IMR-90 (cell line): ENCODE measurements around the gene DPH3. TPM values are rescaled to one million over a fixed set of nuclear protein-coding genes. Genes with fewer than 3 reads are reported as not detected.

Experiments used
- ATAC-seq: fragments of 200-7000 bp; cut with Tn5 transposase; 2 replicates; pipeline ENCODE4 v1.9.1; 2020; ENCODE audit warnings: low read depth, mild to moderate bottlenecking, moderate library complexity
- BruUV-seq: library from RNA; stranded (reverse); fragments of 400-500 nt; replicated peaks from 2 replicates; lab custom pipeline; 2021; lab: Mats Ljungman, UMichigan
- CTCF ChIA-PET: fragments of 300-600 bp; formaldehyde crosslinking; extraction: SDS; loops from one replicate; lab custom pipeline; 2021; ENCODE audit warnings: antibody characterized with exemption; lab: Yijun Ruan, JAX
- POLR2A ChIA-PET: fragments of 300-600 bp; sonication (Branson Sonifier 250); formaldehyde crosslinking; loops from one replicate; lab custom pipeline; 2022; ENCODE audit warnings: antibody characterized with exemption; ENCODE audit not compliant: unreplicated experiment; lab: Charles Lee
- DNase-seq: peaks from one replicate; pipeline ENCODE4 v3.0.0; 2013
- H2AFZ ChIP-seq: replicated peaks from 2 replicates; pipeline ENCODE3; 2013; ENCODE audit warnings: low read length, mild to moderate bottlenecking; ENCODE audit not compliant: poor library complexity
- H2AK5ac ChIP-seq: 2 replicates; pipeline ENCODE4 v1.6.1; 2013; ENCODE audit warnings: low read depth, low read length, inconsistent platforms
- H2AK9ac ChIP-seq: replicated peaks from 2 replicates; pipeline ENCODE3; 2013; ENCODE audit warnings: mild to moderate bottlenecking, low read depth, low read length, moderate library complexity; ENCODE audit not compliant: poor library complexity
- H2BK120ac ChIP-seq: 2 replicates; pipeline ENCODE4 v1.6.1; 2013; ENCODE audit warnings: low read depth, low read length, inconsistent platforms
- H2BK15ac ChIP-seq: 3 replicates; pipeline ENCODE4 v1.6.1; 2013; ENCODE audit warnings: low read depth, low read length, inconsistent platforms
- H2BK20ac ChIP-seq: 2 replicates; pipeline ENCODE4 v1.6.1; 2013; ENCODE audit warnings: low read depth, mild to moderate bottlenecking, inconsistent platforms, low read length, moderate library complexity
- H2BK5ac ChIP-seq: 2 replicates; pipeline ENCODE4 v1.6.1; 2013; ENCODE audit warnings: mild to moderate bottlenecking, low read depth, low read length, inconsistent platforms; ENCODE audit not compliant: poor library complexity, severe bottlenecking
- H3K14ac ChIP-seq: replicated peaks from 2 replicates; pipeline ENCODE4 v1.6.1; 2013; ENCODE audit warnings: low read depth, low read length, inconsistent platforms
- H3K18ac ChIP-seq: 2 replicates; pipeline ENCODE4 v1.6.1; 2013; ENCODE audit warnings: low read depth, low read length, control low read depth
- H3K23ac ChIP-seq: 2 replicates; pipeline ENCODE4 v1.6.1; 2013; ENCODE audit warnings: low read depth, low read length, inconsistent platforms
- H3K27ac ChIP-seq: 2 replicates; pipeline ENCODE4 v1.5.1; 2013; ENCODE audit warnings: mild to moderate bottlenecking, control low read depth, low read length; ENCODE audit not compliant: insufficient read depth
- H3K27me3 ChIP-seq: 2 replicates; pipeline ENCODE4 v1.6.1; 2013; ENCODE audit warnings: low read length; ENCODE audit not compliant: control insufficient read depth, insufficient read depth
- H3K36me3 ChIP-seq: 2 replicates; pipeline ENCODE4 v1.6.1; 2013; ENCODE audit warnings: low read length, mixed read lengths; ENCODE audit not compliant: control insufficient read depth, insufficient read depth
- H3K4ac ChIP-seq: 2 replicates; pipeline ENCODE4 v1.6.1; 2013; ENCODE audit warnings: low read depth, low read length, inconsistent platforms
- H3K4me1 ChIP-seq: 2 replicates; pipeline ENCODE4 v1.6.1; 2013; ENCODE audit warnings: low read length, mixed read lengths; ENCODE audit not compliant: control insufficient read depth, insufficient read depth
- H3K4me2 ChIP-seq: 2 replicates; pipeline ENCODE4 v1.6.1; 2013; ENCODE audit warnings: low read depth, mild to moderate bottlenecking, control low read depth, low read length, moderate library complexity
- H3K4me3 ChIP-seq: 2 replicates; pipeline ENCODE4 v1.5.1; 2013; ENCODE audit warnings: low read depth, mild to moderate bottlenecking, control low read depth, low read length, moderate library complexity; ENCODE audit not compliant: insufficient read depth
- H3K56ac ChIP-seq: 2 replicates; pipeline ENCODE4 v1.6.1; 2013; ENCODE audit warnings: low read length, inconsistent platforms; ENCODE audit not compliant: insufficient read depth; ENCODE audit errors: extremely low read depth
- H3K79me1 ChIP-seq, 2 experiments: 2 replicates each; pipeline ENCODE4 v1.6.1; 2013; ENCODE audit warnings: low read length in 2 of 2, inconsistent platforms in 1 of 2, low read depth in 1 of 2
- H3K9ac ChIP-seq: 2 replicates; pipeline ENCODE4 v1.6.1; 2013; ENCODE audit warnings: low read depth, low read length, control low read depth
- H3K9me1 ChIP-seq: 2 replicates; pipeline ENCODE4 v1.6.1; 2013; ENCODE audit warnings: low read length, inconsistent platforms; ENCODE audit not compliant: insufficient read depth
- H3K9me3 ChIP-seq: 2 replicates; pipeline ENCODE4 v1.6.1; 2013; ENCODE audit warnings: low read length; ENCODE audit not compliant: control insufficient read depth, insufficient read depth
- H4K20me1 ChIP-seq: 2 replicates; pipeline ENCODE4 v1.6.1; 2013; ENCODE audit warnings: low read length, inconsistent platforms; ENCODE audit not compliant: insufficient read depth
- H4K5ac ChIP-seq: 2 replicates; pipeline ENCODE4 v1.6.1; 2013; ENCODE audit warnings: mild to moderate bottlenecking, low read depth, low read length, control low read depth
- H4K8ac ChIP-seq, 2 experiments: 2 replicates each; pipeline ENCODE4 v1.6.1; 2013; ENCODE audit warnings: low read depth in 2 of 2, low read length in 2 of 2, control low read depth in 1 of 2, inconsistent platforms in 1 of 2
- H4K91ac ChIP-seq: 2 replicates; pipeline ENCODE4 v1.6.1; 2013; ENCODE audit warnings: low read depth, low read length, inconsistent platforms; ENCODE audit not compliant: insufficient read depth
- CEBPB ChIP-seq: IDR thresholded peaks from 2 replicates; pipeline ENCODE4 v1.6.1; 2012; ENCODE audit warnings: low read depth, low read length, improper control_type of control experiment
- ELK1 ChIP-seq: fragments of 150-350 bp; IDR thresholded peaks from 2 replicates; pipeline ENCODE4 v1.6.1; 2016; ENCODE audit warnings: low read depth, mild to moderate bottlenecking, low read length, moderate library complexity, borderline replicate concordance
- FOS ChIP-seq: fragments of 150-350 bp; IDR thresholded peaks from 2 replicates; pipeline ENCODE4 v1.6.1; 2016; ENCODE audit warnings: low read depth, low read length
- MAFK ChIP-seq: IDR thresholded peaks from 2 replicates; pipeline ENCODE4 v1.6.1; 2012; ENCODE audit warnings: low read depth, low read length, improper control_type of control experiment
- MXI1 ChIP-seq: IDR thresholded peaks from 2 replicates; pipeline ENCODE4 v1.6.1; 2012; ENCODE audit warnings: low read depth, mild to moderate bottlenecking, low read length, moderate library complexity, borderline replicate concordance
- NFE2L2 ChIP-seq: fragments of 150-350 bp; IDR thresholded peaks from 2 replicates; pipeline ENCODE4 v1.6.1; 2016; ENCODE audit warnings: low read depth, mild to moderate bottlenecking, low read length
- POLR2A ChIP-seq: IDR thresholded peaks from 2 replicates; pipeline ENCODE4 v1.6.1; 2012; ENCODE audit warnings: mild to moderate bottlenecking, low read depth, low read length
- RAD21 ChIP-seq: IDR thresholded peaks from 2 replicates; pipeline ENCODE4 v1.6.1; 2012; ENCODE audit warnings: low read length, improper control_type of control experiment
- RCOR1 ChIP-seq: IDR thresholded peaks from 2 replicates; pipeline ENCODE4 v1.6.1; 2012; ENCODE audit warnings: mild to moderate bottlenecking, low read length, improper control_type of control experiment; ENCODE audit not compliant: insufficient replicate concordance
- SMC3 ChIP-seq: fragments of 150-350 bp; IDR thresholded peaks from 2 replicates; pipeline ENCODE4 v1.6.1; 2016; ENCODE audit warnings: low read depth, mild to moderate bottlenecking, antibody characterized with exemption, low read length, moderate library complexity
- WGBS, 2 experiments: methylation state at CpG; one replicate each; pipeline versions ENCODE4 v1.1.5 to v1.1.7; 2013; ENCODE audit warnings: missing lambda C conversion rate in 2 of 2; ENCODE audit not compliant: insufficient read length in 1 of 2; ENCODE audit errors: extremely low coverage in 2 of 2; 5-methylcytosine and 5-hydroxymethylcytosine counted together
- dilution Hi-C: fragments of 300-500 bp; cut with HindIII; formaldehyde crosslinking; loops from one replicate; pipeline ENCODE4 v1.14.3; 2018; ENCODE audit warnings: low sequenced_read_pairs; ENCODE audit not compliant: unreplicated experiment
- in situ Hi-C: fragments of 300-500 bp; cut with MboI; formaldehyde crosslinking; loops from 3 replicates; pipeline ENCODE4 v1.14.3; 2019; ENCODE audit warnings: low sequenced_read_pairs, inconsistent platforms, mixed read lengths
- intact Hi-C: fragments of 100-400 bp; cut with micrococcal nuclease; formaldehyde crosslinking; loops from 2 replicates; pipeline ENCODE4 v1.10.0; 2022
- polyA plus RNA-seq, 3 experiments: library from polyadenylated mRNA; depleted of rRNA; stranded (reverse); fragments of >200 nt; gene quantifications; 2 replicates each; pipeline ENCODE4 v1.2.3, GENCODE V29; 2012; ENCODE audit warnings: low replicate concordance in 1 of 3
- total RNA-seq: library from RNA; depleted of rRNA; stranded (reverse); fragments of >200 nt; gene quantifications from 2 replicates; pipeline ENCODE4 v1.2.3, GENCODE V29; 2012
- TF ChIP-seq, protein P1 (sequence below): fragments of 150-350 bp; IDR thresholded peaks from 2 replicates; pipeline ENCODE4 v1.6.1; 2017; ENCODE audit warnings: mild to moderate bottlenecking, antibody characterized with exemption, low read length, low read depth

DPH3 gene
- total and polyA plus RNA-seq, 2 of the 4 experiments (the other 2 are of a cell fraction), result 12.9 to 32.1 TPM

GRCh38 chr3:16233806-16234205 is 30.9 kb downstream of the DPH3 start:
- no peak overlapping the region for H4K91ac ChIP-seq
- H3K9ac ChIP-seq, result no peak overlapping the region
- no peaks in the 10 kb centered on the region for H3K4me1 ChIP-seq
- H3K36me3 ChIP-seq, result no peaks in the 10 kb centered on the region
- H3K18ac ChIP-seq, result no peak overlapping the region
- dilution Hi-C loops (no loop called here), in situ Hi-C loops (loop anchor here (25.0 kb wide), 1 partner anchor 597 kb away; no protein-coding TSS in a partner anchor), intact Hi-C loops (no loop called here)
- ATAC-seq, result no peak
- H4K20me1 ChIP-seq, result no peaks in the 10 kb centered on the region
- H3K9me3 ChIP-seq, result no peaks in the 10 kb centered on the region
- H3K4me3 ChIP-seq, result no peak overlapping the region
- H3K23ac ChIP-seq, result no peak overlapping the region
- no peak overlapping the region for H3K14ac ChIP-seq
- no peak overlapping the region for H2BK120ac ChIP-seq
- no peak overlapping the region for H2AFZ ChIP-seq
- H2BK15ac ChIP-seq, result no peak overlapping the region
- H3K4ac ChIP-seq, result no peak overlapping the region
- H2BK20ac ChIP-seq, result no peak overlapping the region
- H3K4me2 ChIP-seq, result no peak overlapping the region
- no peak overlapping the region for H3K27ac ChIP-seq
- H4K5ac ChIP-seq, result no peak overlapping the region
- no peaks in the 10 kb centered on the region for H3K79me1 ChIP-seq
- no CpG with 5 or more reads among the region's 1 CpG for WGBS, 2 experiments
- no peaks in the 10 kb centered on the region for H3K27me3 ChIP-seq
- DNase-seq, result no peak
- H2BK5ac ChIP-seq, result no peak overlapping the region
- H3K56ac ChIP-seq, result no peak overlapping the region
- ChIA-PET CTCF (no interaction called here), POLR2A (no interaction called here)
- no TSS peak for BruUV-seq
- H3K9me1 ChIP-seq, result peaks cover 4% of the 10 kb centered on the region; the same call in 1 of the 2 replicates
- no peak for TF ChIP-seq RCOR1
- TF ChIP-seq POLR2A, result no peak
- no peak for TF ChIP-seq SMC3
- no peak for TF ChIP-seq FOS
- no peak for TF ChIP-seq MXI1
- no peak for TF ChIP-seq CEBPB
- TF ChIP-seq, protein P1, sequence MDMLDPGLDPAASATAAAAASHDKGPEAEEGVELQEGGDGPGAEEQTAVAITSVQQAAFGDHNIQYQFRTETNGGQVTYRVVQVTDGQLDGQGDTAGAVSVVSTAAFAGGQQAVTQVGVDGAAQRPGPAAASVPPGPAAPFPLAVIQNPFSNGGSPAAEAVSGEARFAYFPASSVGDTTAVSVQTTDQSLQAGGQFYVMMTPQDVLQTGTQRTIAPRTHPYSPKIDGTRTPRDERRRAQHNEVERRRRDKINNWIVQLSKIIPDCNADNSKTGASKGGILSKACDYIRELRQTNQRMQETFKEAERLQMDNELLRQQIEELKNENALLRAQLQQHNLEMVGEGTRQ, result no peak
- no peak for TF ChIP-seq ELK1
- TF ChIP-seq MAFK, result no peak
- no peak for TF ChIP-seq NFE2L2
- TF ChIP-seq RAD21, result no peak
- no peak overlapping the region for H2AK9ac ChIP-seq
- no peak overlapping the region for H2AK5ac ChIP-seq
- H4K8ac ChIP-seq, result no peak overlapping the region
